Hematopoietic multipotent progenitor cell treated with erythropoietin and hydrocortisone succinate and interleukin-3 and kit ligand, for 8 days (in vitro differentiated cells): ENCODE measurements around the gene PDZD8.

Experiments used
- DNase-seq: peaks from one replicate; pipeline ENCODE4 v3.0.0-alpha.2; 2015

Gene PDZD8

GRCh38 chr10:117390420-117390819 lies 15.2 kb upstream of the PDZD8 start:
- DNase-seq: no peak

GRCh38 chr10:117386805-117387204 lies 11.6 kb upstream of the PDZD8 start:
- DNase-seq: no peak

- DNase-seq: no peak
Observed at GRCh38 chr10:117382861-117383260, 7.6 kb upstream of the PDZD8 start.

GRCh38 chr10:117374506-117375359 lies 507 bp downstream of the PDZD8 start:
- DNase-seq: peak; percentile 61

GRCh38 chr10:117373823-117374505 lies 1.3 kb downstream of the PDZD8 start:
- peak; percentile 66 for DNase-seq

- no peak for DNase-seq
Observed at GRCh38 chr10:117370205-117370604, 5.0 kb downstream of the PDZD8 start.

GRCh38 chr10:117367718-117368117 lies 7.5 kb downstream of the PDZD8 start:
- no peak for DNase-seq

- peak; percentile 43 for DNase-seq
Observed at GRCh38 chr10:117366741-117367140, 8.5 kb downstream of the PDZD8 start.

- DNase-seq: no peak
Observed at GRCh38 chr10:117365612-117366011, 9.6 kb downstream of the PDZD8 start.

GRCh38 chr10:117364110-117364960 lies 10.9 kb downstream of the PDZD8 start:
- no peak for DNase-seq

GRCh38 chr10:117363028-117363427 lies 12.2 kb downstream of the PDZD8 start:
- no peak for DNase-seq

- DNase-seq: no peak
Observed at GRCh38 chr10:117362313-117362712, 12.9 kb downstream of the PDZD8 start.

- peak; percentile 75 for DNase-seq
Observed at GRCh38 chr10:117360994-117361667, 14.1 kb downstream of the PDZD8 start.

- DNase-seq: no peak
Observed at GRCh38 chr10:117360016-117360415, 15.2 kb downstream of the PDZD8 start.

GRCh38 chr10:117355072-117355471 lies 20.2 kb downstream of the PDZD8 start:
- no peak for DNase-seq

GRCh38 chr10:117353684-117354083 lies 21.6 kb downstream of the PDZD8 start:
- no peak for DNase-seq

GRCh38 chr10:117352724-117353123 lies 22.5 kb downstream of the PDZD8 start:
- no peak for DNase-seq

GRCh38 chr10:117351996-117352395 lies 23.2 kb downstream of the PDZD8 start:
- no peak for DNase-seq

GRCh38 chr10:117351558-117351957 lies 23.7 kb downstream of the PDZD8 start:
- no peak for DNase-seq

- no peak for DNase-seq
Observed at GRCh38 chr10:117350909-117351308, 24.3 kb downstream of the PDZD8 start.

GRCh38 chr10:117348236-117348635 lies 27.0 kb downstream of the PDZD8 start:
- DNase-seq: no peak

GRCh38 chr10:117346574-117346973 lies 28.7 kb downstream of the PDZD8 start:
- DNase-seq: no peak

GRCh38 chr10:117345143-117345542 lies 30.1 kb downstream of the PDZD8 start:
- DNase-seq: no peak
